ENCODE data around the gene MARCHF7.

MARCHF7 gene

GRCh38 chr2:159762075-159762474, 49.8 kb downstream of the MARCHF7 start:
- DNase-seq (ENCODE audit: low read depth): no peak

Measured in fibroblast of gingiva (primary cell).